HCT116 (cell line): ENCODE measurements around the gene RELA. TPM values are rescaled to one million over a fixed set of nuclear protein-coding genes. Genes with fewer than 3 reads are reported as not detected.

ENCODE experiments used
- ATF3 ChIP-seq: IDR thresholded peaks from 2 replicates; pipeline ENCODE4 v1.6.1; 2012
- CEBPB ChIP-seq: IDR thresholded peaks from 2 replicates; pipeline ENCODE4 v1.6.1; 2012; ENCODE audit warnings: low read depth
- EGR1 ChIP-seq: IDR thresholded peaks from 2 replicates; pipeline ENCODE4 v1.6.1; 2012; ENCODE audit warnings: low read depth
- MAX ChIP-seq: IDR thresholded peaks from 2 replicates; pipeline ENCODE4 v1.6.1; 2012
- POLR2A ChIP-seq: IDR thresholded peaks from 2 replicates; pipeline ENCODE4 v1.7.0; 2011; ENCODE audit warnings: borderline replicate concordance; ENCODE audit not compliant: insufficient read depth, insufficient read length; ENCODE audit errors: extremely low read depth
- POLR2AphosphoS5 ChIP-seq: IDR thresholded peaks from 2 replicates; pipeline ENCODE4 v1.6.1; 2011; ENCODE audit warnings: mild to moderate bottlenecking, low read depth, low read length, moderate library complexity
- RAD21 ChIP-seq: IDR thresholded peaks from 2 replicates; pipeline ENCODE4 v1.6.1; 2012; ENCODE audit warnings: low read depth, mild to moderate bottlenecking
- SP1 ChIP-seq: IDR thresholded peaks from 2 replicates; pipeline ENCODE4 v1.6.1; 2012; ENCODE audit warnings: low read depth
- SRF ChIP-seq: IDR thresholded peaks from 2 replicates; pipeline ENCODE4 v1.6.1; 2012; ENCODE audit warnings: low read depth
- YY1 ChIP-seq: IDR thresholded peaks from 2 replicates; pipeline ENCODE4 v1.6.1; 2011; ENCODE audit warnings: low read length, low read depth, moderate library complexity, mild to moderate bottlenecking; ENCODE audit not compliant: insufficient replicate concordance; ENCODE audit errors: extremely low read depth
- ZNF274 ChIP-seq: fragments of 200-500 bp; sonication (Bioruptor generic); IDR thresholded peaks from 2 replicates; pipeline ENCODE4 v1.6.1; 2014; ENCODE audit warnings: mild to moderate bottlenecking, low read depth, low read length, inconsistent platforms
- microRNA-seq: library from miRNA; unstranded; fragments of <30 nt; microRNA quantifications from one replicate; pipeline ENCODE4, GENCODE V29; 2016; ENCODE audit warnings: borderline number of aligned reads
- total RNA-seq: library from RNA; stranded (reverse); gene quantifications from one replicate; pipeline ENCODE4 v1.2.1, GENCODE V29; 2021; ENCODE audit not compliant: unreplicated experiment

Gene RELA
- total RNA-seq, 1 experiment from 2014 or later, result 78.5 TPM

- TF ChIP-seq YY1, result no peak
- no peak for TF ChIP-seq EGR1
- TF ChIP-seq POLR2AphosphoS5, result no peak
- no peak for TF ChIP-seq SP1
- TF ChIP-seq ZNF274, result no peak
- no peak for TF ChIP-seq ATF3
- TF ChIP-seq SRF, result no peak
- TF ChIP-seq CEBPB, result no peak
- no peak for TF ChIP-seq MAX
- no peak for TF ChIP-seq POLR2A
- no peak for TF ChIP-seq RAD21
Observed at GRCh38 chr11:65604258-65604657, 58.5 kb downstream of the RELA start (continued).

Small RNAs within 50 kb of the gene (microRNA-seq; reads per million reads assigned to microRNA genes)
- gene MIR4489, result not detected
- gene MIR4690, result 1.2 reads per million

Other genes starting within 250 kb of the RELA start
- 564 TPM for gene NEAT1, start 240.1 kb downstream of the RELA start, total RNA-seq
- gene MALAT1, start 163.9 kb downstream of the RELA start, total RNA-seq, result 6,000 TPM
- gene SCYL1, start 137.8 kb downstream of the RELA start, total RNA-seq, result 104 TPM
- 248 TPM for gene LTBP3, start 104.6 kb downstream of the RELA start, total RNA-seq
- 66.8 TPM for gene ZNRD2, start 92.4 kb downstream of the RELA start, total RNA-seq
- gene FAM89B, start 90.4 kb downstream of the RELA start, total RNA-seq, result 60.0 TPM
- gene EHBP1L1, start 86.9 kb downstream of the RELA start, total RNA-seq, result 105 TPM
- gene KCNK7, start 67.1 kb downstream of the RELA start, total RNA-seq, result 0.61 TPM
- 59.8 TPM for gene MAP3K11, start 48.7 kb downstream of the RELA start, total RNA-seq
- 50.4 TPM for gene PCNX3, start 47.1 kb downstream of the RELA start, total RNA-seq
- gene SIPA1, start 24.8 kb downstream of the RELA start, total RNA-seq, result 105 TPM
- gene KAT5, start 49.3 kb upstream of the RELA start, total RNA-seq, result 78.7 TPM
- gene RNASEH2C, start 57.9 kb upstream of the RELA start, total RNA-seq, result 28.5 TPM
- gene AP5B1, start 118.1 kb upstream of the RELA start, total RNA-seq, result 19.5 TPM
- gene OVOL1, start 124.1 kb upstream of the RELA start, total RNA-seq, result 14.7 TPM
- gene SNX32, start 171.0 kb upstream of the RELA start, total RNA-seq, result not detected
- gene CFL1, start 195.3 kb upstream of the RELA start, total RNA-seq, result 1,270 TPM
- 47.2 TPM for gene MUS81, start 197.5 kb upstream of the RELA start, total RNA-seq
- 8.4 TPM for gene EFEMP2, start 209.9 kb upstream of the RELA start, total RNA-seq
- not detected for gene CTSW, start 216.9 kb upstream of the RELA start, total RNA-seq
- gene FIBP, start 225.6 kb upstream of the RELA start, total RNA-seq, result 96.0 TPM
- 84.3 TPM for gene CCDC85B, start 227.8 kb upstream of the RELA start, total RNA-seq
- 125 TPM for gene FOSL1, start 237.5 kb upstream of the RELA start, total RNA-seq